H54 (cell line): Measurements from ENCODE around the gene HES7.
"Not testable (repeated sequence)": the region's sequence is repeated elsewhere in the genome, so short reads cannot be mapped to it uniquely, and the experiment has no call there.

ENCODE experiments used
- DNase-seq: peaks from one replicate; pipeline ENCODE4 v3.0.0; 2011; ENCODE audit warnings: low spot score, mixed read lengths; ENCODE audit not compliant: insufficient read length
- FAIRE-seq: peaks from 3 replicates; lab custom pipeline; 2011; peaks lifted over from hg19 to GRCh38; lab: Jason Lieb, UNC
- POLR2A ChIP-seq: IDR thresholded peaks from 2 replicates; pipeline ENCODE4 v1.6.1; 2011; ENCODE audit warnings: low read depth, mild to moderate bottlenecking, low read length

HES7 gene

DNA sequence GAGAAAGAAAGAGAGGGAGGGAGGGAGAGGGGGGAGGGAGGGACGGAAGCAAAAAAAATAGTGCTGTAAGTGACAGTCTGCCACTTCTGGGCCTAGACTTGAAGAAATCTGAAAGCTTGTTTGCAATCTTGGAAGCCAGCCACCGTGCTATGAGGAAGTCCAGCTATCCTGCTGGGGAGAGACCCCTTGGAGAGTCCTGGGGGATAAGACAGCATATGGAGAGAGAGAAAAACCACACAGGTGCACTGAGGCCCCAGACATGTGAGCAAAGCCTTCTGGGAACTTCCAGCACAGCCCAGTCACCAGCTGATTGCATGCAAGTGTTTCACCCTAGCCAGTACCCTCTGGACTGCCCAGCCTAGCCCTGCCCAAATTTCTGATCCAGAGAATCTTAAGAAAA is 23.8 kb downstream of the HES7 start:
- no peak for TF ChIP-seq POLR2A
- FAIRE-seq (no peak), DNase-seq (no peak)

DNA sequence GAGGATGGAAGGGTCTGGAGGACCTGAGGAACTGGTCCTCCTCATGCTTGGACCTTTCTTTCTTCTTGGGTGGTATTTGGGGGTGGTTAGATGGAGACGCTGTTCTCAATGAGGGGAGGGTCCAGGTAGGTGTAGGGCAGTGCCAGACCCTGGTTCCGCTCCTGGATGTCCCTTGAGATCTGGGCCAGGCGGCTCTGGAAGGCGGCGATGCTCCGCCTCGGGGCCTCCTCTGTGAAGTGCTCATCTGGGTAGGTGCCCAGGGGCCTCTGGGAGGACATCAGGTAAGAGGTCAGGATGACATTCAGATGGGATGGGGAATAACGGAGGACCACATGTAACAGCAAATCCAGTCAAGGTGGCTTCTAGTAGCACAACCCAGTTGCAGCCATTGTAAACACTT is 27.4 kb downstream of the HES7 start:
- no peak for FAIRE-seq
- TF ChIP-seq POLR2A, result no peak
- no peak for DNase-seq

DNA sequence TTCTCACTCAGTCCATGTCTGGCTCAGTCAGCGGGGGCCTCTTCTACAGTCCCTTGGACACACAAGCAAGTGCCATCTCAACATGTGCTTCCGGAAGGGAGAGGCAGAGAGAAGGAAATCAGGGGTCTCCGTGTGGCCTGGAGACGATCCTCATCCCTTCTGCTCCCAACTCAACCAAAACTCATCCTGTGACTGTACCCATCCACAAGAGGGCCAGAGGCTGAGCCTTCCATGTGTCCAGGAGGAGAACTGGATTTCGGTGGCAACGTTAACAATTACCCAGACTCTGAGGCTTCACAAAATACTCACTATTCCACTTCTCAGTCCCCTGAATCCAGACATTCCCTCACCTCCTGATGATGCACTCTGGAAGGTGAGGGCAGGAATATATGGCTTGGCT is 28.5 kb downstream of the HES7 start:
- no peak for TF ChIP-seq POLR2A
- no peak for FAIRE-seq
- no peak for DNase-seq

DNA sequence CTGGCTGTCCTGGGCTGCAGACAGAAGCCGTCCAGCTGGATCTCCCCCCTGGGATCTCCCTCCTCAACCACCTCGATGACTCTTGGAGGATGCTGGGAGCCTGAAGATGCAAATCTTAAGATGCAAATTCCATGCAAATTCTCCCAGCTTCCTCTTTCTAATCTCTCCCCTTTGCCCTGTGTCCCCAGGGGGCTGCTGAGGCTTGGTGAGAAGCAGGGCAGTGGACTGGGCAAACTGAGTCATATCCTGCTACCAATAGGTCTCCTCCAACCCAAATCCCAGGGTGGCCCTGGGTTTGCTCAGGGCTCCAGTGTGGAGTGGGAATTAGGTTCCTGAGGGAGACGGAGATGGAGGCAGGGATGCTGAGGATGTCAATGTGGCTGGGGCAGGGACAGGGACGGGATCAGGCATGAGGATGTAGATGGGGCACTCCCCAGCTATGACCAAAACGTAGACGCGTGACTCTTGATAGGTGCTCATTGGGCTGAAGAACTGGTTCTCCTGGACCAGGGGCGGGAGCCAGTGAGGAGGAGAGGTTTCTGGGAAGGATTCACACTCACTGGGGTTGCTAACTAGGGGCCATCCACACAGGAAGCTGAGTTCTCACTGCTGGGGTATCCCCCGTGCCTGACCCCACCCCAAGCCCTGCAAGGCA is 32.7 kb downstream of the HES7 start:
- FAIRE-seq (no peak), DNase-seq (no peak)
- no peak for TF ChIP-seq POLR2A

DNA sequence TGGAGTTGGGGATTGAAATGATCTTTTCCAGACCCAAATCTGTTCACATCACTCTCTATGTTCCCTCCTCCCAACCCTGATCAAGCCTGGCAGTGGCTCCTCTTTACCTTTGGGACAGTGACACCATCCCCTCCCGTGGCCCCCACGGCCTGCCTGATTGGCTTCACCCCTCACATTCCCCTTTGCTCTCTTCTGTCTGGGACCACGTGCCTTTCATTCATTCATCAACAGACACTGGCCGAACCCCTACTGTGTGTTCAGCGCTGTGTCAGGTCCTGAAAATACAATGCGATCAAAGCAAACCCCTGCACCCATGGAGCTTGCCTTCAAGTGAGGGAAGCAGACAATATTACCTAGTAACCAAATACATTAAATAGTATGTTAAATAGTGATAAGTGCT is 34.2 kb downstream of the HES7 start:
- no peak for FAIRE-seq
- DNase-seq, result no peak
- TF ChIP-seq POLR2A, result no peak

DNA sequence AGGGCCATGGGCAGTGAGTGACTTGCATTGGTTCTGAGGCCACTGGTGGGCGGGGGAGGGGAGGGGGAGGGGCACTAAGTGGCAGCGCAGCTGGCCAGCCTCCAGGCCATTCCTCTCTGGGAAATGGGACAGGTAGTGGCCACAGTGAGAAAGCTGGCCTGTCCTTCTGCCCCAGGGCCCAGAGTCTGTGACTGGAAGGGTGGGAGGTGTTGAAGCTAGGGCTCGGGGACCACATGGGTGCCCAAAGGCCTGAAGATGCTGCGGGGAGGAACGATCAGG is 36.0 kb downstream of the HES7 start:
- no peak for DNase-seq
- TF ChIP-seq POLR2A, result no peak
- FAIRE-seq, result no peak

DNA sequence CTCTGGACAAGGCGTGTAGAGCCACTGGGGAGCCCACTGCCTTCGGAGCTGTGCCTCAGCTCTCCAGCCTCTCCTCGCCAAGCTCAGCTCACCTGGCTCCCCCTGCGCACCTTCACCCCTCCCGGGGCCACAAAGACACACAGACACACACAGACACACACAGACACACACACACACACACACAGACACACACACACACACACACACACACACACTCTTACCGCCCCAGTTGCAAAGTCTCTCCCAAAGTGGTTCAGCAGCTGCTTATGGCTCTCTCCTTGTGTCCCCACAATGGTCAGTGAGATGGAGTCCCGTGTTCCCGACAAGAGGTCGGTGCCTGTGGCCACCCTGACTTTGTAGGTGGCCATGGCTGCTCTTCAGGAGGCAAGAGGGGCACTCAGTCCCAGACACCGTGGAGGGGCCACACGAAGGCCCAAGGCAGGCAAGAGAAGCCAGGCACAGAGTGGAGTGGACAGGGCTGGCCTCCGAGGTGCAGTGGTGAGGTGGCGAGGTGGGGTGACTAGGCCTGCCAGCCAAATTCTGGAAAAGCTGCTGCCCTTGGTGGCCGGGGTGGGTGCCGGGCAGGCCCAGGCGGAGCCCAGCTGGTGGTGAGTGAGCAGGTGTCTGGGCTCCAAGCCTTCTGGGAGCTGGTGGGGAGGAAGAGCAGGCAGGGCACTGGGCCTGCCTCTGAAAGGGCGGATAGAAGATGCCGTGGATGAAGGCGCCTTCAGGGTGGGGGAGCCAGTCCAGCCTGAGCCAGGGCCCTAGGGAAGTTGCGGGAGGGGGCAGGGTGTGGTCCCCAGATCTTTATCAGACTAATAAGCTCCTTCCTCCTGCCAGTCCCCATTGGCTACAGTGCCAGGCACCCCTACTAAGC is 36.6 kb downstream of the HES7 start, which contains the start of gene ALOX12B:
Gene ALOX12B (minus strand): TSS at position 642 of the 877 bp plus-strand sequence. CDS start 274 bp downstream, at position 368.
- FAIRE-seq, result no peak
- no peak for DNase-seq
- no peak for TF ChIP-seq POLR2A

DNA sequence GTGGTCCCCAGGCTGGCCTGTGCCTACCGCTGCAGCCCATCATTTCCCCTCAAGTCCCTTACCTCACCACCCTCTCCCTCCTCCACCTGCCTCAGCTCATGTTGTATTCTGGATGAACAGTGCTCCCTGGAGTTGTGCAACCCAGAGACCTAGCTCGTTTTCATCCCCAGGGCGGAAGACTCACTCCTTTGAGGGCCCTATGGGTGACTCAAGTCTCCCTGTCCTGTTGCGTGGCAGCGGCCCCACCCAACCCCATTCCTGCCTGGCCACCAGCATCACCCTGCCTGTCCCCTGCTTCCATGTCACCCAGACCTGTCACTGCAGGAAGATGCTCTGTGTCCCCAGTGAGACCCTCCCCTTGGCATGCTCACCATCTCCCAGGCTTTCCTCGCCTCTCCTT is 39.7 kb downstream of the HES7 start:
- DNase-seq (no peak), FAIRE-seq (no peak)
- no peak for TF ChIP-seq POLR2A

DNA sequence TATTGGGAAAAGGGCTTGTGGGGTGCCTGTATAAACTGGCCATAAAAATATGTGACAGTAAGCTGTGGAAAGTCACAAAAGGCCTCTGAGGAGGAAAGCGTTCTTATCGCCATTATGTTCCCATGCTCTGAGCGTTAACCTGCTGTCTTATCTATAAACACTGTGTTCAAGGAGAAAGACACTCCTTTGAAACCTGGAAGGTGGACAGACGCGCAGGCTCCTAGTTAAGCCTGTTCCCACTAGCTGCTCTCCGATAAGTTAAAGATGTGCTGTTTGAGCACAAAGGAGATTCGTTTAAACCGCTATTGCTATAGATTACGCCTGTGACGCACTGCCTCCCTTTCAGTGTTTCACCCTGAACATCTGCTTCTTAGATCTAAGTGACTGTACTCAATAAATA is 41.6 kb downstream of the HES7 start:
- DNase-seq, result no peak
- TF ChIP-seq POLR2A, result no peak
- FAIRE-seq, result no peak

DNA sequence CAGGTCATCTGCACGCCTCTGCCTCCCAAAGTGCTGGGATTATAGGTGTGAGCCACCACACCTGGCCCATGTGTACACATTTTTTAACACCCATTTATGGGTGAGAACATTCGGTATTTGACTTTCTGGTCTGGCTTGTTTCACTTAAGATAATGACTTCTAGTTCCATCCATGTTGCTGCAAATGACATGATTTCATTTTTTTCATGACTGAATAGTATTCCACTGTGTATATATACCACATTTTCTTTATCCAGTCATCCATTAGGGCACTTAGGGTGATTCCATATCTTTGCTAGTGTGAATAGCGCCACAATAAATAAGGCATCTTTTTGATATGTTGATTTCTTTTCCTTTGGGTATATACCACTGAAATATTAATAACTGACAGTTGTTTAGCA is 42.0 kb downstream of the HES7 start:
- no peak for TF ChIP-seq POLR2A
- DNase-seq (no peak), FAIRE-seq (no peak)

DNA sequence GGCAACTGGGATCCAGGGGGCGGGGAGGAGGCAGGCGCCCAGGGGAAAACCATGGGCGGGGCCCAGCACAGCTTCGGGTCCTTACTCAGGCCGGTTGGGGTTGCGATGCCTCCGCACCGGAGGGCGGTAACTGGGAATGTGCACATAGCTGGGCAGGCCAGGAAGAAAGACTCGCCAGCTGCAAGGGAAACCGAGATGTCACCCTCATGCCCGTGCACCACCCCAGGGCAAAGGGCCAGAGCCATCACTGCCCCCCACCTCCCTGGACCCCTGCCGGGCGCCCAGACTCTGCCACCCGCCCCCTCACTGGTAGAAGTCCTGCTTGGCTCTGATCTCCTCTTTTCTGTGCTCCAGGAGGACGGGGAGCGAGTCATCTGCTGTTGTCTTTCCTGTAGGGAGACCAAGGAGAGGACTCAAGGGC is 43.1 kb downstream of the HES7 start:
- FAIRE-seq (no peak), DNase-seq (no peak)
- no peak for TF ChIP-seq POLR2A

DNA sequence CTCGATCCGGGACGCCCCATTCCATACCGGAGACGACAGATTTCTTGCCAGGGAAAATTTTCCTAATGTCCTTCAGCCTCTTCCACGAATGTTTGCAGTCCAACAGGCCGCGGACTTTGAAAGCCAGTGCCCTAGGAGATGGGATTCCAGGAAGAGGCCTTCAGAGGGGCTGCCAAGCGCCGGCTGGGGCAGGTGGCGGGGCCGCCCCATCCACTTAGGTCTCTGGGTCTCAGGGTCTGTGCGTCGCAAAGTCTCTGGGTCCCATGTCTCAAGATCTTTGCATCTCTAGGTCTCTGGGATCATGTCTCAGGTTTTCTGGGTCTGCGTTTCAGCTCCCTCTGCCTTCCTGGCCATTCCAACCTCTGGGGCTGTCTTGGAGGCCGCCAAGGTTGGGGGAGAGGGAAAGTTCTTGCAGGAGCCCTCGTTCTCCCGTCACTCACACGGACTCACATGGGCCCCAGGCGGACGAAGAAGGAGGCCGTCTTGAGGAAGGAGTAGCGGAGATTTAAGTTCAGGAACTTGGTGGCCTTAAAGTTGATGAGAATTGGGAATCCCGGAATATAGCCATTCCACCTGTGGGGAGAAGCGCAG is 43.6 kb downstream of the HES7 start:
- FAIRE-seq (no peak), DNase-seq (no peak)
- TF ChIP-seq POLR2A, result no peak

DNA sequence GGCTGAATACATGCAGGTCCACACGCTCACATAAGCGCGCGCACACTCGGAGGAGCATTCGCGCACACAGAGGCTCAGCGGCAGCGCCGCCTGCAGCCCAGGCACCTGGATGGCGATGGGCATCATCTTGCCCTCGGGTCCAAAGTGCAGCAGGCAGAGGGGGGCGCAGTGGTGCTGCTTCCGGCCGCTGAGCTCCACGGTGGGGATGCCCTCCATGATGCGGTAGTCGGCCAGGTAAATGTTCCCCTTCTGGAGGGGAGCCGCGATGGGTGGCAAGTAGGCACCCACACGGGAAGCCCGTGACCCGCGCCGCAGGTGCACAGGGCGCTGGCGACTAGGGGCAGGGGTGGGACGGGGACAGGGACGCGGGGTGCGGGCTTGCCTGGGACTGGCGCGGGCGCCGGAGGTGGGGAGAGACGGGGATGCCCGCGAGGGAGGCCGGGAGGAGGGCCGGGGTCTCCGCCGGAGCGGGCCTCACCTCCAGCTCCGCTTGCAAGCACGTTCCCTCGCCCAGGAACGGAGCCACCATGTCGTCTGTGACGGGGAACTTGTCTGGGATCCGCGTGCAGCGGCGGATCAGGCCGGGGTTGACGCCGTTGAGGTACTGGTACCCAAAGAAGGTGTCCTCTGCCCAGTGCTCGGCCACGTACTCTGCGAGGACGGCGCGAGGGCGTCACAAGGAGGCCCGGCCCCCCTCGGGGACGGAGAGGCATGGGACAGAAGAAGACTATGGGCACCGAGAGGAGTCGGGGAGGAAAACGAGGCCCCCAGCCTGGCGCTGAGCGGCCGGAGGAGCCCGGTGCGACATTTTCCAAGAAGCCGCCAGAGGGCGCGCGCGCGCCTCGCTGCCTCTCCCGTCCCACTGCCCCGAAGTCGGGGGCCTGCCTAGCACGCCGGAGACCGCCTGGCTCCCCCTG is 44.4 kb downstream of the HES7 start:
- peak; percentile 85 for DNase-seq
- no peak for TF ChIP-seq POLR2A
- no peak for FAIRE-seq

DNA sequence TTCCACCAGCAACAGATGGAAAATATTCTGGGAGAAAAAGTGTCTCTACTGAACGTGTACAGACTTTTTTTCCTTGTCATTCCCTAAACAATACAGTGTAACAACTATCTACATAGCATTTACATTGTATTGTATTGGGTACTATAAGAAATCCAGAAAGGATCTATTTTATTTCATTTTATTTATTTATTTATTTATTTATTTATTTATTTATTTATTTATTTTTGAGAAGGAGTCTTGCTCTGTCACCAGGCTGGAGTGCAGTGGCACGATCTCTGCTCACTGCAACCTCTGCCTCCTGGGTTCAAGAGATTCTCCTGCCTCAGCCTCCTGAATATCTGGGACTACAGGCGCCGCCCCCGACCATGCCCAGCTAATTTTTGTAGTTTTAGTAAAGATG is 46.0 kb downstream of the HES7 start:
- not testable (repeated sequence) for DNase-seq, FAIRE-seq
